Mononuclear cell (primary cell): Measurements from ENCODE around the gene FTSJ1. TPM values are rescaled to one million over a fixed set of nuclear protein-coding genes. Genes with fewer than 3 reads are reported as not detected.
A peak's percentile ranks its signal among the peaks of the same experiment; 100 is the strongest.
"Not testable (repeated sequence)": the region's sequence is repeated elsewhere in the genome, so short reads cannot be mapped to it uniquely, and the experiment has no call there.

Experiments used
- H3K27me3 ChIP-seq: 2 replicates; pipeline ENCODE4 v1.6.0; 2011; ENCODE audit warnings: low read length, control low read depth; ENCODE audit not compliant: insufficient read depth
- H3K4me1 ChIP-seq: 2 replicates; pipeline ENCODE4 v1.5.1; 2011; ENCODE audit warnings: mild to moderate bottlenecking, low read length, control low read depth; ENCODE audit not compliant: insufficient read depth
- H3K4me3 ChIP-seq: 2 replicates; pipeline ENCODE4 v1.5.1; 2011; ENCODE audit warnings: mild to moderate bottlenecking, low read length, moderate library complexity
- H3K9me3 ChIP-seq: 2 replicates; pipeline ENCODE4 v1.5.1; 2011; ENCODE audit warnings: low read depth, mild to moderate bottlenecking, control low read depth, low read length
- total RNA-seq: library from RNA; depleted of rRNA; stranded (reverse); fragments of >200 nt; gene quantifications from one replicate; pipeline ENCODE4 v1.2.3, GENCODE V29; 2012

FTSJ1 gene
- total RNA-seq, 1 donor, result 19.3 TPM

DNA sequence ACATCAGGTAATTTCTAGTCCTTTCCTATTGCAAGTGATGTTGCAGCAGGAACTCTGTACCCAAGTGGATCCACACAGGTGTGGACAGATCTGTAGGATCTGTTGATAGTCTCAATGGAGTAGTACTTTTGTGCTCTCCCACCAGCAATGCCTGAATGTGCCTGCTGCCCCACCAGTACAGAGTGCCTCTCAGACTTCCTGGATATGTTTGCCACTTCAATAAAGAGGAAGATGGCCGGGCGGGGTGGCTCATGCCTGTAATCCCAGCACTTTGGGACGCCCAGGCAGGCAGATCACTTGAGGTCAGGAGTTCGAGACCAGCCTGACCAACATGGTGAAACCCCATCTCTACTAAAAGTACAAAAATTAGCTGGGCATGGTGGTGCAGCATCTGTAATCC lies 43.5 kb downstream of the FTSJ1 start:
- peaks cover 30% of the 10 kb centered on the region for H3K4me1 ChIP-seq
- H3K27me3 ChIP-seq, H3K4me3 ChIP-seq, H3K9me3 ChIP-seq: not testable (repeated sequence)

DNA sequence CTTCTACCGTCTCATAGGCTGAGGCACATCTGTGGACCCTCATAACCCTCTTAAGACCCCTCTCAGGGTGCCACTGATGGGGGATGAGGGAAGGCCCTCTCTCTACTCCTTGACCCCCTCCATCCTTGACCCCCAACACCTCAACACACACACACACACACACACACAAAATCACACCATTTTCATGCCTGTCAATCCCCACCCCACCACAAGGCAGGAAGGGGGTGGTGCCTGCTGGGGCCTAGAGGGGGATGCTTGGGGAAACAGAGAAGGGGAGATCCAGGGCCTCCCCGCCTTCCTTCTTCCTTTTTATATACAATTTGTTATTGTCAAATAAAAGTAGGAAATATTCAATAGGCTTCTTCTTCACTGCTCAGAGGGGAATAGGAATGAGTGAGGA lies 44.5 kb downstream of the FTSJ1 start:
- no peaks in the 10 kb centered on the region for H3K9me3 ChIP-seq
- H3K4me1 ChIP-seq, result peaks cover 30% of the 10 kb centered on the region
- no peaks in the 10 kb centered on the region for H3K27me3 ChIP-seq
- no peak overlapping the region for H3K4me3 ChIP-seq

DNA sequence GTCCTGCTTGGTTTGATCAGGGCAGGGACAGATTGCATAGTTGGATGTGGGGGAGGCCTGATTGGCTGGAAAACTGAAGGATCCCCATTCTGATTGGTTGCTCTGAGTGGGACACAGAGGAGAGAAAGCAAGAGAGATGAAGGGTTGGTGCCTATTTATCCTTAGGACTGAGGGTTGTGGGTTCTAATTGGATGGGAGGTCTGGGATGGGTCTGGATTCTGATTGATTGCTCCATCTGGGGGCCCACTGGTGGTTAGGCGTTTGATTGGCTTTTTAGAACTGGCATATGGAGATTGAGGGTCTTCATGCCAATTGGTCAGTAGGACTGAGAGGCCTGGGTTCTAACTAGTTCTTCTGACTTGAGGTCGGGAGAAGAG lies 45.0 kb downstream of the FTSJ1 start:
- Histone ChIP-seq H3K27me3 (no peaks in the 10 kb centered on the region), H3K4me3 (peak overlapping the region; percentile 49), H3K4me1 (peaks cover 30% of the 10 kb centered on the region), H3K9me3 (no peaks in the 10 kb centered on the region)

- H3K9me3 ChIP-seq, result no peaks in the 10 kb centered on the region
- H3K4me3 ChIP-seq, result peak within 1 kb of the TSS; percentile 49
- H3K27me3 ChIP-seq, result no peaks in the 10 kb centered on the region
- H3K4me1 ChIP-seq, result peaks cover 30% of the 10 kb centered on the region
These were observed 45.6 kb downstream of the FTSJ1 start, which contains the start of gene EBP for GRCh38 chrX:48521353-48522243. EBP (plus strand) TSS chrX:48521808; CDS start chrX:48523772, 1,964 bp downstream.

DNA sequence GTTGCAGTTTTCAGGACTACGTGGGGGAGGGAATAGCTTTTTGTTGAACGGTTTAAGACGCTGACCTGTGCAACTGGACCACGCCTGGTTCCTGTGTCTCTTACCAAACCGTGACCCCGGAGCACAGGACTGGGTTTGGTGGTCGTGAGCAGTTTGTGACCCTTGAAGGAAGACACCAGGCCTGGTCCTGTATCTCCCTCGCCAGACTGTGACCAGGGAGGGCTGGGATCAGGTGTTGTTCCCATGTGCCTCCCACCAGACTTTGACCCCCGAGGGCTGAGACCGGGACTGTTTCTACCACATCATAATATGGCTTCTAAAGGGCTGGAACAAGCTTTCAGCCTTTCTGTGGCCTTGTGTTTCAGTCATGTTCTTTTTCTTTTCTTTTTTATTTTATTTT lies 46.3 kb downstream of the FTSJ1 start:
- Histone ChIP-seq H3K4me3 (peak overlapping the region; percentile 49), H3K4me1 (peaks cover 30% of the 10 kb centered on the region), H3K27me3 (no peaks in the 10 kb centered on the region), H3K9me3 (no peaks in the 10 kb centered on the region)

GRCh38 chrX:48523682-48524081 lies 47.7 kb downstream of the FTSJ1 start:
- no peak overlapping the region for H3K4me3 ChIP-seq
- no peaks in the 10 kb centered on the region for H3K27me3 ChIP-seq
- peaks cover 30% of the 10 kb centered on the region for H3K4me1 ChIP-seq
- no peaks in the 10 kb centered on the region for H3K9me3 ChIP-seq

- H3K9me3 ChIP-seq, H3K27me3 ChIP-seq, H3K4me3 ChIP-seq: not testable (repeated sequence)
- H3K4me1 ChIP-seq, result peaks cover 23% of the 10 kb centered on the region
These were observed 49.9 kb downstream of the FTSJ1 start for GRCh38 chrX:48525853-48526252.

DNA sequence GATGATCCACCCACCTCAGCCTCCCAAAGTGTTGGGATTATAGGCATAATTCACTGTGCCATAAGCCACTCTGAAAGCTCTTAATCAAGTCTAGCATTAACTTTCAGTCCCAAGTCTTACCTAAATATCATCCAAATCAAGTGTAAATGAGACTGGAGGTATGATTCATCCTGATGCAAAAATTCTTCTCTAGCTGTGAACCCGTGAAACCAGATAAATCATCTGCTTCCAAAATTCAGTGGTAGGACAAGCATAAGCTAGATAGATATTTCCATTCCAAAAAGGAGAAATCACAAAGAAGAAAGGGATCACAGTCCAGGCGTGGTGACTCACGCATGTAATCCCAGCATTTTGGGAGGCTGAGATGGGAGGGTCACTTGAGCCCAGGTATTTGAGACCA lies 54.7 kb downstream of the FTSJ1 start:
- Histone ChIP-seq H3K27me3 (no peaks in the 10 kb centered on the region), H3K9me3 (no peaks in the 10 kb centered on the region), H3K4me3 (no peak overlapping the region), H3K4me1 (no peaks in the 10 kb centered on the region)

GRCh38 chrX:48531358-48531959 lies 55.5 kb downstream of the FTSJ1 start:
- H3K4me3 ChIP-seq, result no peak overlapping the region
- no peaks in the 10 kb centered on the region for H3K9me3 ChIP-seq
- no peaks in the 10 kb centered on the region for H3K27me3 ChIP-seq
- no peaks in the 10 kb centered on the region for H3K4me1 ChIP-seq

- Histone ChIP-seq H3K9me3 (no peaks in the 10 kb centered on the region), H3K27me3 (no peaks in the 10 kb centered on the region), H3K4me3 (no peak overlapping the region), H3K4me1 (no peaks in the 10 kb centered on the region)
These were observed 56.2 kb downstream of the FTSJ1 start for GRCh38 chrX:48532161-48532560.

- Histone ChIP-seq H3K27me3 (no peaks in the 10 kb centered on the region), H3K4me3 (no peak overlapping the region), H3K4me1 (no peaks in the 10 kb centered on the region), H3K9me3 (no peaks in the 10 kb centered on the region)
These were observed 57.2 kb downstream of the FTSJ1 start for GRCh38 chrX:48533165-48533564.

Other genes with a start within 250 kb of the FTSJ1 start
- gene SSX1, start 220.8 kb upstream of the FTSJ1 start, total RNA-seq, result not detected
- not detected for gene SSX3, start 119.5 kb upstream of the FTSJ1 start, total RNA-seq
- not detected for gene SSX4, start 92.7 kb upstream of the FTSJ1 start, total RNA-seq
- gene SSX4B, start 64.2 kb upstream of the FTSJ1 start, total RNA-seq, result not detected
- gene SLC38A5, start 5.9 kb upstream of the FTSJ1 start, total RNA-seq, result 4.5 TPM
- 13.6 TPM for gene PORCN, start 32.8 kb downstream of the FTSJ1 start, total RNA-seq
- gene EBP, start 45.6 kb downstream of the FTSJ1 start, total RNA-seq, result 27.6 TPM
- gene TBC1D25, start 63.5 kb downstream of the FTSJ1 start, total RNA-seq, result 10.7 TPM
- 377 TPM for gene RBM3, start 98.3 kb downstream of the FTSJ1 start, total RNA-seq
- gene WDR13, start 121.3 kb downstream of the FTSJ1 start, total RNA-seq, result 38.2 TPM
- 64.3 TPM for gene WAS, start 207.6 kb downstream of the FTSJ1 start, total RNA-seq
- 7.0 TPM for gene SUV39H1, start 220.5 kb downstream of the FTSJ1 start, total RNA-seq